ENCODE results near the gene OR5L2.

DNA sequence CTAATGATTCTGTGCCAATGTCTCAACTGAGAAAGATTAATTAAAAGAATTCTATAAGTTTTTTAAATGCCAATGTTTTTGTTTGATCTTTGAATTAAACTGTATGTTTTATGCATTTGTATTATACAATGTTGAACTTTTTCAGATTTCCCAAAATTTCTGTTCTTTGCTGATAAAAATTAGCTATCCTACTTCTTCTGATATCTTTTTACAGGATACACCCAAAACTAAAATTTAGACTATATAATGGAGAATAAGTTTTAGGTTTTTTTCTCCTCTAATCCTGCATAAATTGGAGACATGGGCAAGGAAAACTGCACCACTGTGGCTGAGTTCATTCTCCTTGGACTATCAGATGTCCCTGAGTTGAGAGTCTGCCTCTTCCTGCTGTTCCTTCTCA, at the start of gene OR5L2:
- TF ChIP-seq POLR2A (IDR thresholded peaks at IDR 0.05; ENCODE audit: low read depth, low read length) (no peak), POLR2AphosphoS5 (IDR thresholded peaks at IDR 0.05; ENCODE audit: low read depth, low read length) (no peak)
